Epithelial cell of esophagus (primary cell): Measurements from ENCODE around the gene EPB41.
"Not testable (repeated sequence)": the region's sequence is repeated elsewhere in the genome, so short reads cannot be mapped to it uniquely, and the experiment has no call there.

Source experiments
- DNase-seq: peaks from one replicate; pipeline ENCODE4 v3.0.0; 2010; ENCODE audit warnings: low read depth
- H3K4me3 ChIP-seq: 2 replicates; pipeline ENCODE4 v1.5.1; 2011; ENCODE audit warnings: mild to moderate bottlenecking, low read length, control low read depth
- CTCF ChIP-seq: IDR thresholded peaks from 2 replicates; pipeline ENCODE4 v1.5.1; 2011; ENCODE audit warnings: low read depth, mild to moderate bottlenecking, low read length, control low read depth, inconsistent platforms; ENCODE audit not compliant: insufficient read depth; ENCODE audit errors: missing control alignments

EPB41 gene

GRCh38 chr1:29125237-29125641 lies 210.9 kb downstream of the EPB41 start:
- no peak overlapping the region for H3K4me3 ChIP-seq
- TF ChIP-seq CTCF = no peak
- no peak for DNase-seq

GRCh38 chr1:29125788-29126187 lies 211.4 kb downstream of the EPB41 start:
- no peak for TF ChIP-seq CTCF
- no peak for DNase-seq
- no peak overlapping the region for H3K4me3 ChIP-seq

- no peak for DNase-seq
- H3K4me3 ChIP-seq = no peak overlapping the region
- no peak for TF ChIP-seq CTCF
Observed at GRCh38 chr1:29126198-29126597, 211.8 kb downstream of the EPB41 start.

- no peak for DNase-seq
- TF ChIP-seq CTCF = no peak
- H3K4me3 ChIP-seq = no peak overlapping the region
Observed at GRCh38 chr1:29128739-29129138, 214.4 kb downstream of the EPB41 start.

GRCh38 chr1:29129916-29130315 lies 215.5 kb downstream of the EPB41 start:
- H3K4me3 ChIP-seq = no peak overlapping the region
- no peak for TF ChIP-seq CTCF
- no peak for DNase-seq

GRCh38 chr1:29131056-29131455 lies 216.7 kb downstream of the EPB41 start:
- not testable (repeated sequence) for DNase-seq, H3K4me3 ChIP-seq

- DNase-seq = no peak
- no peak for TF ChIP-seq CTCF
- H3K4me3 ChIP-seq = no peak overlapping the region
Observed at GRCh38 chr1:29133861-29134694, 219.7 kb downstream of the EPB41 start.
